Measurements from ENCODE around the gene ATAD3A. TPM values are rescaled to one million over a fixed set of nuclear protein-coding genes. Genes with fewer than 3 reads are reported as not detected.

Gene ATAD3A
- total and polyA plus RNA-seq, 9 of the 15 experiments (the other 6 are each of a cell fraction or from before 2014, with no cell fraction given) = 0.10 to 173 (median 36.7) TPM

DNA sequence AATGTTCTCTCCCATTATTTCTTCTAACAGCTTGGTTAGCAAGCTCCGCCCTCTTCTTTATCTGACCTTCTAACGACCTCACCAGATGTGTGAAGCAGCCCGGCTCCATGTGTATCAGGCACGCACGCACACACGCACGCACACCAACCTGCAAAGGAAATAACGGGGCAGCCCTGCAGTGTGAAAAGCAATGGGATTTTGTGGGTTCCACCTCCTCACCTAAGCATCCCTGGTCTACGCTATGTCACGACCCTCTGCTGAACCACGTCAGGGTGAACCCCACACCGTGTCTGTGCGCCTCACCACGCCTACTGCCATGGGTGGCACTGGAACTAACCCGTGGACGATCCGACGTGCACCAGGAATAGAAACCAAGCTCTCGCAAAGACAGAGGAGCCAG, 52.3 kb downstream of the ATAD3A start (continued):
- TF ChIP-seq POLR2AphosphoS5 (IDR thresholded peaks at IDR 0.05; ENCODE audit: control insufficient read depth, insufficient read depth, low read depth, low read length) (peak; percentile 39; the same call in 1 of the 2 replicates), MYNN (IDR thresholded peaks at IDR 0.05) (0 out of 2 replicates have a peak, but pooled peaks have one; percentile 17), MYNN (CRISPR knock-in tag; IDR thresholded peaks at IDR 0.05) (no peak), POLR2G (IDR thresholded peaks at IDR 0.05; ENCODE audit: low read depth, low read length) (peak; percentile 50; the same call in 1 of the 2 replicates), TFAM (CRISPR knock-in tag; conservative IDR thresholded peaks at IDR 0.05) (no peak)
- TF ChIP-seq, protein P1, sequence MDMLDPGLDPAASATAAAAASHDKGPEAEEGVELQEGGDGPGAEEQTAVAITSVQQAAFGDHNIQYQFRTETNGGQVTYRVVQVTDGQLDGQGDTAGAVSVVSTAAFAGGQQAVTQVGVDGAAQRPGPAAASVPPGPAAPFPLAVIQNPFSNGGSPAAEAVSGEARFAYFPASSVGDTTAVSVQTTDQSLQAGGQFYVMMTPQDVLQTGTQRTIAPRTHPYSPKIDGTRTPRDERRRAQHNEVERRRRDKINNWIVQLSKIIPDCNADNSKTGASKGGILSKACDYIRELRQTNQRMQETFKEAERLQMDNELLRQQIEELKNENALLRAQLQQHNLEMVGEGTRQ (CRISPR knock-in tag; IDR thresholded peaks at IDR 0.05) = no peak
- TF ChIP-seq, protein P2, sequence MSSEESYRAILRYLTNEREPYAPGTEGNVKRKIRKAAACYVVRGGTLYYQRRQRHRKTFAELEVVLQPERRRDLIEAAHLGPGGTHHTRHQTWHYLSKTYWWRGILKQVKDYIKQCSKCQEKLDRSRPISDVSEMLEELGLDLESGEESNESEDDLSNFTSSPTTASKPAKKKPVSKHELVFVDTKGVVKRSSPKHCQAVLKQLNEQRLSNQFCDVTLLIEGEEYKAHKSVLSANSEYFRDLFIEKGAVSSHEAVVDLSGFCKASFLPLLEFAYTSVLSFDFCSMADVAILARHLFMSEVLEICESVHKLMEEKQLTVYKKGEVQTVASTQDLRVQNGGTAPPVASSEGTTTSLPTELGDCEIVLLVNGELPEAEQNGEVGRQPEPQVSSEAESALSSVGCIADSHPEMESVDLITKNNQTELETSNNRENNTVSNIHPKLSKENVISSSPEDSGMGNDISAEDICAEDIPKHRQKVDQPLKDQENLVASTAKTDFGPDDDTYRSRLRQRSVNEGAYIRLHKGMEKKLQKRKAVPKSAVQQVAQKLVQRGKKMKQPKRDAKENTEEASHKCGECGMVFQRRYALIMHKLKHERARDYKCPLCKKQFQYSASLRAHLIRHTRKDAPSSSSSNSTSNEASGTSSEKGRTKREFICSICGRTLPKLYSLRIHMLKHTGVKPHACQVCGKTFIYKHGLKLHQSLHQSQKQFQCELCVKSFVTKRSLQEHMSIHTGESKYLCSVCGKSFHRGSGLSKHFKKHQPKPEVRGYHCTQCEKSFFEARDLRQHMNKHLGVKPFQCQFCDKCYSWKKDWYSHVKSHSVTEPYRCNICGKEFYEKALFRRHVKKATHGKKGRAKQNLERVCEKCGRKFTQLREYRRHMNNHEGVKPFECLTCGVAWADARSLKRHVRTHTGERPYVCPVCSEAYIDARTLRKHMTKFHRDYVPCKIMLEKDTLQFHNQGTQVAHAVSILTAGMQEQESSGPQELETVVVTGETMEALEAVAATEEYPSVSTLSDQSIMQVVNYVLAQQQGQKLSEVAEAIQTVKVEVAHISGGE (CRISPR knock-in tag; IDR thresholded peaks at IDR 0.05) = no peak

All from K562 (cell line).